ENCODE measurements around the gene FTH1. TPM values are rescaled to one million over a fixed set of nuclear protein-coding genes. Genes with fewer than 3 reads are reported as not detected.

The FTH1 gene
- total and polyA plus RNA-seq, 4 donors: 592 to 4,630 (median 2,175) TPM

- no peaks in the 10 kb centered on the region for H3K27me3 ChIP-seq (ENCODE audit: control insufficient read depth in 4 of 4, insufficient read depth in 4 of 4, low read length in 3 of 4)
- no peak overlapping the region for H3K27ac ChIP-seq (ENCODE audit: low read depth in 1 of 2, low read length in 2 of 2)
- H3K9me3 ChIP-seq (ENCODE audit: control insufficient read depth in 4 of 4, low read length in 3 of 4): no peaks in the 10 kb centered on the region
- TF ChIP-seq GABPA (IDR thresholded peaks at IDR 0.05 in 1 of 2, conservative IDR thresholded peaks at IDR 0.05 in 1 of 2) (no peak), YY1 (IDR thresholded peaks at IDR 0.05) (no peak), ATF3 (IDR thresholded peaks at IDR 0.05) (no peak), EGR1 (IDR thresholded peaks at IDR 0.05; ENCODE audit: low read depth in 2 of 2) (no peak), REST (IDR thresholded peaks at IDR 0.05) (no peak), HNF4G (IDR thresholded peaks at IDR 0.05) (no peak), NR2F2 (IDR thresholded peaks at IDR 0.05) (no peak), SP1 (IDR thresholded peaks at IDR 0.05) (no peak)
- H3K4me1 ChIP-seq (ENCODE audit: control insufficient read depth in 4 of 4, insufficient read depth in 4 of 4, low read length in 3 of 4): peaks cover 0 to 3% (median under 1%) of the 10 kb centered on the region in 4 donors
- no peak for DNase-seq (ENCODE audit: low spot score)
- 85% methylated on average over 5 of the region's 5 CpGs for WGBS
- no peak overlapping the region for H3K4me3 ChIP-seq (ENCODE audit: low read depth in 1 of 3, low read length in 3 of 3)
- H3K9ac ChIP-seq (ENCODE audit: low read depth in 1 of 2, low read length in 2 of 2): no peak overlapping the region
- no peaks in the 10 kb centered on the region for H3K36me3 ChIP-seq (ENCODE audit: control insufficient read depth in 4 of 4, insufficient read depth in 3 of 4, low read depth in 1 of 4, low read length in 3 of 4)
These were observed 45.5 kb upstream of the FTH1 start for GRCh38 chr11:62012832-62013461.

DNA sequence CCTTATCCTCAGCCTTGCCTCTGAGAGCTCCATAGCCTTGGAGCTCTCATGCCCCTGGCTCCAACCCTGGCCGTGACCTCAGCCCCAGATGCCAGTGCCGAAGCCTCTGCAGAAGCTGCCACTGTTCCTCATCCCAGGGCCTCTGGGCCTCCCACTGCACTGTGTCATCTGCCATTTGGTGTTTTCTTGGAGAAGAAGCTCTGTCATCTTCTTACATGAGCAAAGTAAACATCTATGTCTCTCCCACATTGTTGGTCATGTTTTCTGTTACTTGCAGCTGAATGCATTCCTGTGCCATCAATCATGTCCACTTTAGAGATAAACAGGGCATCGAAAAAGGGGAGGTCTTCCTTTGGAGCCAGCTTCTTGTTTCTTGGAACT, 45.0 kb upstream of the FTH1 start:
- WGBS: 93% methylated on average over 3 of the region's 3 CpGs
- H3K4me1 ChIP-seq (ENCODE audit: control insufficient read depth in 4 of 4, insufficient read depth in 4 of 4, low read length in 3 of 4): peaks cover 0 to 3% (median under 1%) of the 10 kb centered on the region in 4 donors
- DNase-seq (ENCODE audit: low spot score): no peak
- H3K9ac ChIP-seq (ENCODE audit: low read depth in 1 of 2, low read length in 2 of 2): no peak overlapping the region
- H3K4me3 ChIP-seq (ENCODE audit: low read depth in 1 of 3, low read length in 3 of 3): no peak overlapping the region
- H3K36me3 ChIP-seq (ENCODE audit: control insufficient read depth in 4 of 4, insufficient read depth in 3 of 4, low read depth in 1 of 4, low read length in 3 of 4): no peaks in the 10 kb centered on the region
- no peak overlapping the region for H3K27ac ChIP-seq (ENCODE audit: low read depth in 1 of 2, low read length in 2 of 2)
- TF ChIP-seq, protein P1, sequence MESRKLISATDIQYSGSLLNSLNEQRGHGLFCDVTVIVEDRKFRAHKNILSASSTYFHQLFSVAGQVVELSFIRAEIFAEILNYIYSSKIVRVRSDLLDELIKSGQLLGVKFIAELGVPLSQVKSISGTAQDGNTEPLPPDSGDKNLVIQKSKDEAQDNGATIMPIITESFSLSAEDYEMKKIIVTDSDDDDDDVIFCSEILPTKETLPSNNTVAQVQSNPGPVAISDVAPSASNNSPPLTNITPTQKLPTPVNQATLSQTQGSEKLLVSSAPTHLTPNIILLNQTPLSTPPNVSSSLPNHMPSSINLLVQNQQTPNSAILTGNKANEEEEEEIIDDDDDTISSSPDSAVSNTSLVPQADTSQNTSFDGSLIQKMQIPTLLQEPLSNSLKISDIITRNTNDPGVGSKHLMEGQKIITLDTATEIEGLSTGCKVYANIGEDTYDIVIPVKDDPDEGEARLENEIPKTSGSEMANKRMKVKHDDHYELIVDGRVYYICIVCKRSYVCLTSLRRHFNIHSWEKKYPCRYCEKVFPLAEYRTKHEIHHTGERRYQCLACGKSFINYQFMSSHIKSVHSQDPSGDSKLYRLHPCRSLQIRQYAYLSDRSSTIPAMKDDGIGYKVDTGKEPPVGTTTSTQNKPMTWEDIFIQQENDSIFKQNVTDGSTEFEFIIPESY (IDR thresholded peaks at IDR 0.05): no peak
- TF ChIP-seq HNF4A (conservative IDR thresholded peaks at IDR 0.05) (no peak), REST (IDR thresholded peaks at IDR 0.05) (no peak), TAF1 (conservative IDR thresholded peaks at IDR 0.05) (no peak), NR2F2 (IDR thresholded peaks at IDR 0.05) (no peak), GABPA (IDR thresholded peaks at IDR 0.05 in 1 of 2, conservative IDR thresholded peaks at IDR 0.05 in 1 of 2) (no peak), ATF3 (IDR thresholded peaks at IDR 0.05) (no peak), RAD21 (IDR thresholded peaks at IDR 0.05) (no peak), FOXA1 (IDR thresholded peaks at IDR 0.05) (no peak), YY1 (IDR thresholded peaks at IDR 0.05) (no peak), MAX (IDR thresholded peaks at IDR 0.05) (no peak), JUND (IDR thresholded peaks at IDR 0.05) (no peak), RXRA (IDR thresholded peaks at IDR 0.05) (no peak), SP1 (IDR thresholded peaks at IDR 0.05) (no peak), HNF4G (IDR thresholded peaks at IDR 0.05) (no peak)
- H3K27me3 ChIP-seq (ENCODE audit: control insufficient read depth in 4 of 4, insufficient read depth in 4 of 4, low read length in 3 of 4): no peaks in the 10 kb centered on the region
- H3K9me3 ChIP-seq (ENCODE audit: control insufficient read depth in 4 of 4, low read length in 3 of 4): no peaks in the 10 kb centered on the region
